GM18498 (cell line): Measurements from ENCODE around the gene LPAR5.

Source experiments
- ATAC-seq: cut with Tn5 transposase; IDR thresholded peaks from one replicate; pipeline ENCODE4 v1.9.1; 2021; ENCODE audit warnings: mild to moderate bottlenecking, moderate library complexity; ENCODE audit not compliant: unreplicated experiment

Gene LPAR5

DNA sequence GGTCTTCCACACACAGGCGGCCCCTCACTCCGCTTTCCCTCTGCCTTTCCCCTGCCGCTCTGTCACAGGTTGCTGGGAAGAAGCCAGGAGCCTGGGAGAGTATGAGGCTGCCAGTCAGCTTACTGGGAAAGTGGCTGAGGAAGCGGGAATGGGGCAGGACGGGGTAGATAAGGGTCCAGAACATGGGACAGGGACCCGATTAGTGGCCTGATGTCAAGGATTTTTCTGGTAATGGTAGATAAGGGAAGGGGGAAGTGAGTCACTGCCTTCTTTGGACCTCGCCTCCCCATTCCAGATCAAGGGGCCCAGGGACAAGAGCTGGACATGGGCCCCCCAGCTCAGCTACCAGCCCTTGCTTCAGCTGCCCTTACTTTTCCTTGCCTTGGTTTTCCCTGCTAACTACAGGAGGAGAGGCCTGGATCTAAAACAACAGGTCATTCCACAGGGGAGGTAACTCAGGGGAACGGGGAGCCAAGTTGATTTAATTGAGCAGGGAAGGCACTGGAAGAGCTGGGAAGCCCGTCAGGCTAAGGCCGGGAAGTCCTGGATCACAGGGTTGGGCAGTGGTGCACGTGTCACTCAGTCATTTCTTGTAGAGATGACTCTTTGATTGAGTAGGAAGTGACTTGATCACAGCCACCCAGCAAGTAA, 3.5 kb upstream of the LPAR5 start:
- ATAC-seq = no peak

DNA sequence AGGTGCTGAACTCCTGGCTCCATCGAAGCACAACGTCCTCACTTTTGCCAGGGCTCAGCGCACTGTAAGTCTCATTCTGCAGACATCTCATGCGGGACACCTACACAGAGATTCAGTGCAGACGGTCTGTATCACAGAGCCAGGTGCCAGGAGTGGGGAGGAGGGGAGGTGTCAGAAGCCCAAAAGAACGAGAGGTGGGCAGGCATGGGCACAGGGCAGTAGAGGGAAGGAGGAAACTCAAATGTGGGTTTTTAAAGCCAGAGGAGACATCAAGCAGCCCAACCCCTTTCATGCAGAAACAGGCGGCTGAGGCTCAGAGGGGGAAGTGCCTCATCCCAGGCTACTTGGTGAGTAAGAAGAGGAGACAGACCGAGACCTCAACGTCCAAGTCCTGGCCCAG, 2.5 kb upstream of the LPAR5 start:
- no peak for ATAC-seq

DNA sequence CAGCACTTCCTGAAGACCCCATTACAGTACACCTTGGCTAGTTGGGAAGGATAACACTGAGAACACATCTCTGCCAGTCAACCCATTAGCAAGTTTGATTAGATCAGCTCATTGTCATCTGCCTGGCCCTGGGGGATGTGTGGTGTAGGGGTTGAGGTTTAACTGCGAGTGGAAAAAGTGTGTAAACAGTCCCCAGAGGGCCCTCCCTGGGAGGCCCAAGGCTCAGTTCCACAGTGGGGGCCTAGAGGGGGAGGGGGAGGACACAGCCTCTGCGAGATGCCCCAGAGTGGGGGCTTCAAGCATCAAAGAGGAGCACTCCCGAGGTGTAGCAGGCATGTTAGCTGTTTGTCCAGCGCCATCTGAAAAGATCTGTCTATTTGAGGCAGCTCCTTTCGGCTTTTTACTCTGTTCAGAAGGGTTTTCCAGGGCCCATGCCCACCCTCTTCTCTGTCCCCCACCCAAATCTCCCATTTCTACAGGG, 344 bp downstream of the LPAR5 start:
- peak; percentile 42 for ATAC-seq

DNA sequence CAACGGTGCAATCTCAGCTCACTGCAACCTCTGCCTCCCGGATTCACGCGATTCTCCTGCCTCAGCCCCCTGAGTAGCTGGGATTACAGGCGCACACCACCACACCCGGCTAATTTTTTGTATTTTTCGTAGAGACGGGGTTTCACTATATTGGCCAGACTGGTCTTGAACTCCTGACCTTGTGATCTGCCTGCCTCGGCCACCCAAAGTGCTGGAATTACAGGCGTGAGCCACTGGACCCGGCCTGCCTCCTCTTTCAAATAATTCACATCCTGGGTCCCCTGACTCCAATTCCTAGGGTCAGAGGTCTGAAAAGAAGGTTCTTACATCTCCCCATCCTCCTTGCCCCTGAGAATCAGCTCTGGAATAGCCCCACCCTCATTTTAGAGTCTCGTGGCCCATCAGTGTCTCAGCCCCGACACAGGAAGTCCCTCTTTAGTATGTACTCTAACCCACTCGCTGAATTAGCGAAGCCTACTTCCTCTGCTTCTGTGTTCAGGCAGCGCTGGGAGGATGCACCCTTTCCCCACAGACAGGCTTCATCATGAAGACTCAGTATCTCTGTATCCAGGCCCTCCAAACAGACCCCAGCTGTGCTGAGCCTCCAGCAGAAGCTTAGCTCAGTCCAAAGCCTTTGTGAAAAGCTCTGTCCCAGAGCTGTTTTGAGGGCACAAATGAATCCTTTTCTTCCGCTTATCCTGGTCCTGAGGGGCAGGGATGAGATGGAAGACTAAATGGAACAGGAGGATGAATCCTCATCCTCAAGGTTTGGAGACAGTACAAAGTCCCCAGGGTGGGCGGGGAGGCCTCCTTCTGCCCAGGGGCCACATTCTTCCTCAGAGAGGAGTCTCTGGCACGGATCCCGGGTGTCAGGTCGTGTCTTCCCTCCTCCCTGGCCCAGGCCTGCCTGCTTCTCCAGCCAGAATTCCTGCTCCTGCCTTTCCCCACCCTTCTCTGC, 3.5 kb downstream of the LPAR5 start:
- peak; percentile 54 for ATAC-seq

DNA sequence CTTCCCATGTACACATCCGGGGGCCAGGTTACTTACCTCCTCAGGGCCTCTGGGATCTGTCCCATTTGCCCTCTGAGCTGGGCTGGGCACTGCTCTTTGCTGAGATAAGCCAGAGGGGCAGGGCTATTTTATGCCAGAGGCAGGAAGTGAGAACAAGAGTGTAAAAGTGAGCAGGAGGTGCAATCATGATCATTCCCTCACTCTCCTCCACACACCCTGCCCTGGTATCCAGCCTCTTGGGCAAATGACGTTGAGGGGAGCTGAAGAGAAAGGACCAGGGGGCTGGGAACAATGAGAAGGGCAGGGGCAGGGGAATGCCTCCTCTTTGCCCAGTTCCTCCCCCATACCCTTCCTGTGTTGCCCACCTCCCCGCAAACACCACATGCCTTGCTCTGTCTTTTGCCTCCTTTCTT, 4.2 kb downstream of the LPAR5 start:
- no peak for ATAC-seq

DNA sequence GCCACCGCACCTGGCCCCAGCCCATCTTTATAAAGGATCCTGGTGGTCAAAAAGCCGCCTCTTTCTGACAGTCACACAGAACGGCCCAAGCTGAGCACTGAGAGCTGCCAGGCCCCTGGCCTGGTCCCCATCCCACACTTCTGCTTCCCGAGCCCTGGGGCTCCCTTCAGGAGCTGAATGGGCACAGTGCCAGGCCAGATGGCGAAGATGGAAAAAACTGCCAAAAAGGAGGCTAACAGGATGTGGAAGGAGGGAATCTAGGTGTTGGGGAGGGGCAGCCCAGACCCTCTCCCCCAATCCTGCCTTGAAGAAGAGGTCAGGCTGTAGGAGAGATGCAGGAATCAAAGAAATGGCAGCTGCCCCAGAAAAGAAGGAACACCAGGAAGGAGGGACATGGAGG, 5.0 kb downstream of the LPAR5 start:
- no peak for ATAC-seq

DNA sequence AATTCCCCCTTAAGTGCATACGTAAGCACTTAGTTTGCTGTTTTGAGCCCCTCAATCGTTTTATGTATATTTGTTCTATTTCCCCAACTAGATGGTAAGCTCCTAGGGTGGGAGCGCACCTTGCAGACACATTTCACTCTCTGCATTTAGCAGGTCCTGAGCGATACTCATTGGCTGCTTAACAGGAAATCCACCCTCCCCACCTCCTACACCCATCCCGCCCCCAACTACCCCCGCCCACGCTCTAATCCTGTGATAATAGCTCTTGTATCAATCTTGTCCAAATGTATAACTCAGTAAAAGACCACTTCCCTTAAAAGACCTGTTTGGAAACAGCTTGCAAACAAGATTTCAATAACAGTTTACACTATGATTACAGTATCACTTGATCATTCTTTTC, 8.1 kb downstream of the LPAR5 start:
- ATAC-seq = peak; percentile 43

DNA sequence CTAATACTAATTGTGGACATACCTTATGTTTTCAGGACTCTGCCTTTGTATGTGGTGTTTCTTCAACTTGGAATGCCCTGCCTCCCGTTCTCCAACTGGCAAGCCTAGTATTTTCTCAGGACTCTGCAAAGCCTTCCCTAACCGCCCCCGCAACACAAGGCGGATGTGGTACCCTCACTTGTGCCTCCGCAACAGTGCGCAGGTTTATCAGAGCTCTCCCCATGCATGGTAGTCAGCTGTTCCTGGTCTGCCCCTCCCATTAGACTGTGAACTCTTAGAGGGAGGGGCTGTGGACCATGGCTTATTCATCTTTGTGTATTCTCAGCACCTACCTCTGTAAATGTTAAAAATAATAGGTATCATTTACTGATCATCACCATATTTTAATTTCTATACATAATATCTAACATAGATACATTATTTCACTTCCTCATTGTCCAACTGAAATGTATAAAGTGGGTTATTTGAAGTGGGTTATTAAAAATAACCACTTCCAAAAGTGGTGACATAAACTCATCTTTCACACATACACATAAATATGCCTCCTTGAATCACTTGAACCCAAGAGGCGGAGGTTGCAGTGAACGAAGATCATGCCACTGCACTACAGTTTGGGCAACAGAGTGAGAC, 9.0 kb downstream of the LPAR5 start:
- no peak for ATAC-seq

DNA sequence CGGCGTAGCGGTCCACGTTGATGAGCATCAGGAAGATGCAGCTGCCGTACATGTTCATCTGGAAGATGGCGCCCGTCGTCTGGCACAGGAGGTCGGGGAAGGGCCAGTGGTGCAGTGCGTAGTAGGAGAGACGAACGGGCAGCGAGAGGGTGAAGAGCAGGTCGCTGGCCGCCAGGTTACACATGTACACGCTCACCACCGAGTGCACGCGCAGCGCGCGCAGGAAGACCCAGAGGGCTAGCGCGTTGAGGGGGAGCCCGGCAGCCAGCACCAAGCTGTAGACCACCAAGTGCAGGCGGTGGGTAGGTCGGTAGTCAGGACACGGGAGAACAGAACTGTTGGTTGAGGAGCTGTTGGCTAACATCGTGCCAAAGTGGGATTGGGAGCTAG, 14.9 kb downstream of the LPAR5 start:
- ATAC-seq = no peak

DNA sequence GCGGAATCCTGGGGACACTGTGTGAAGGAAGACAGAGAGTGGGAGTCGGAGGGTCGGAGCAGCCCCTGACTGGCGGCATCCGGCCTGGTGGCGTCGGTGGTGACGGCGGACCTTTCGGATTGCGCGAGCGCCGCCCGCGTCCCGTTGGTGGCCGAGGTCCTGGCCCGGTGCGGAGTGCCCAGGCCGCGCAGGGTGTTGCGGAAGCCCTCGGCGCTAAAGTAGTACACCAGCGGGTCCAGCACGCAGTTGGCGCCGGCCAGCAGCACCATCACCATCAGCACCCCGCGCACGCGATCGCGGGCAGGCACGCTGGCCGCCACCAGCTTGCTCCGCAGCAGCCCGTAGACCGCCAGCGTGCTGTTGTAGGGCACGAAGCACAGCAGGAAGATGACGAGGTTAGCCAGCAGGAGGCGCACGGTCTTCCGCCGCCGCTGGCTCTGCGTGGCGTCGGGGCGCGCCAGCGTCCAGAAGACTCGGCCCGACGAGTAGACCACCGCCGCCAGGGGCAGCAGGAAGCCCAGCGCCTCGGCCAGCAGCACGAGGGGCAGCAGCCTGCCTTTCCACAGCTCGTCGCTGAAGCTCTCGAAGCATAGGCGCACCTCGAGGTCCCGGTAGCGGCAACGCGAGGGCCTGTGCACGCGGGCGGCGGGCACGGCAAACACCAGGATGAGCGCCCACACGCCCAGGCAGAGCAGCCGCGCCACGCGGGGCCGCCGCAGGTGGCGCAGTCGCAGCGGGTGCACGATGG, 15.4 kb downstream of the LPAR5 start:
- no peak for ATAC-seq

DNA sequence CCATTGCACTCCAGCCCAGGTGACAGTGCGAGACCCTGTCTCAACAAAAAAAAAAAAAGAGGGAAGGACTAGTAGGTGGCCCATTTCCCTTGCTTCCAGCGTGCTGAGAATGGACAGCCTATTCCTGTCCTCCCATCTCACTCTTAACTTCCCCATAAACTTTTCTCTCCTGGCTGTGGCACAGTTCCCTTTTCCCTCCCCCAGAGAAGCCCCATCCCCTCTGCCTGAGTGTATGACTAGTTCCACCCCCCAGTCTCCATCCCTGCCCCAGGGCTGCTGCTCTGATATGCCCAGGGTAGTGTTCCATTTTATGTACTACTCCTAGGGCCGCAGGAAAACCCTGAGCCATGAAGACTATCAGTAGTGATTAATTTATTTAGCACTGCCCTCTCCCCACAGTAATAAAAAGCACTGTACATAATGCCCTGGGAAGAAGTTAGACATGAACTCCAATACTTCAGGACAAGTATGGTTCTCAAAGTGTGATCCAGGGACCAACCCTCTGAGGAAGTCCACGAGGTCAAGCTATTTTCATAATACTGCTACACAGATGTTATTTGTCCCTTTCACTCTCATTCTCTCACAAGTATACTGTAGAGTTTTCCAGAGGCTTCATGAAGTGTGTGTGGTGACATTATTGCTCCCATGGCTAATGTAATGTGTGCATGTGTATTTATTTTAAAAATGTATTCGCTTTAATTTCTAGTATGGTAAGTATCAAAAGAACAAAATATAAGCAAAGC, 17.1 kb downstream of the LPAR5 start:
- no peak for ATAC-seq

DNA sequence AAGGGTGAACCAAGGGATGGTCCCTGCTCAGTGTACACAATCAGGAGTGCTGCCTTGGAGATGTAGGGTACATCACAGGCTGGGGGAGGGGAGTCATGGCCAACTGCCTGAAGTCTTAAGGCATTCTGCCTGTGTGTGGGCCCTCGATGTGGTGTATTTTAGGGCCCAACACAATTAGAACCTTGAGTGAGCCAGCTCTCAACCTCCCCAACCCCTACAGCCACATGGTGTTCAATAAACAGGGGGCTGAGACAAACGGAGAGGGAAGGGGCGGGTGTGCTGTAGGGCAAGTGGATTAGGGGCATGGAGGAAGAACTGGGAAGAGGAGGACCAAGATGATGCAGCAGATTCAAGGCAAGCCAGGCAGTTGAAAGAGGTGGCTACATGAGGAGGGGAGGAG, 20.0 kb downstream of the LPAR5 start:
- no peak for ATAC-seq

DNA sequence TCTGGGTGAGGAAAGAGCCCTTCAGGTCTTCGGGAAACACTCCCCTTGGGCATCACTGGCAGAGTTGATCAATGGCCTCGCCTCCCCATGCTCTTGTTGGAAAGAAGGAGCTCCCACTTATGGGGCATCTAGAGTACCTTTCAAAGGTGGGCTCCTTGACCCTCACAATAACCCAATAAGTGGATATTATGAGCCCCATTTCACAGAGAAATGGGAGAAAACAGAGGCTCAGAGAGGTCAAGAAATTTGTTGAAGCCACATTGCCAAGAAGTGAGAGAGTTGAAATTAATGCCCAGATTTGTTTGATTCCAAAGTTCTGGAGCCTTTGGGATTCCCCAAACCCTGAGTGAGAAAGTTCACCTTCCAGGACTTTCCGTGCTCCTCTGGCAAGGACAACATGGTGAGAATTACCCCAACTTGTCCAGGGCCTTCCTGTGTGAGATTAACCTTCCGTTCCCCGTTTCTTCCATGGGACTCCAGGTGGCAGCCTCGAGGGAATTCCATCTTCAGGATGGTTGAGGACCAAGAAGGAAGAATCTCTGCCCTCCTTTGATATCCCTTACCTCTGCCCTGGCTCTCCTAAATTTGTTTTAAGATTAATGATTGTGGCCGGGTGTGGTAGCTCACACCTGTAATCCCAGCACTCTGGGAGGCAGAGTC, 21.1 kb downstream of the LPAR5 start:
- ATAC-seq = no peak

DNA sequence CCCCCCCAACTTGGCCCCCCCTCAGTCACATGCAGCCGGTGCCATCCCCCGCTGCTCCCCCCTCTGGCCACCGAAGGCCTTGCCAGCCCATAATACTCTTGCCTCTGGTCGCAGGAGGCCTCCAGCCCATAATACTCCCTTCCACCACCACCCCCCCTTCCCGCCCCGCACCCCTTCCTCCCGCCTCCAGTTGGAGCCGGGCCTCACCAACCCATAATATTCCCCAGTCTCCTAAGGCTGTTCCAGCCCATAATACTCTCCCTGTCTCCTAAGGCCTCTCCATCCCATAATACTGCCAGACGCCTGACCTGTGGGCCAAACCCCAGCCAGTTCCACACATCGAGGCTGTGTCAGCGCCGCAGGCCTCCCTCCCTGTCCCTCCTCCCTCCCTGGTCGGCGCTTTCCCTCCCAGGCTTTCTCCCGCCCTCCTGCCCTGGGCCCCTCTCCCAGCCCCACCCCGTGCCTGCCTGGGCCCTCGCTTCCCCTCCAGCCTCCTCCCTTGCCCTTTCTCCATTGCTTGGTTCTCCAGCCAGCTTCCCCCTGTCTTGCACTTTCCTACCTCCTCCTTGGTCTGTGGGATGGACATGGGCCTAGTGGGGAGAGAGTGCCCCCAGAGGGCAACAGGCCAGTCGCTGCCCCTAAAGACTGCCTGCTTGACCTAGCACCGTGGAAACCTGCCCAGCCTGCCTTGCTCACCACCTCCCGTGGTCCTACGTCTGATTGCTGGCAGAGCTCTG, 21.8 kb downstream of the LPAR5 start:
- ATAC-seq = no peak

DNA sequence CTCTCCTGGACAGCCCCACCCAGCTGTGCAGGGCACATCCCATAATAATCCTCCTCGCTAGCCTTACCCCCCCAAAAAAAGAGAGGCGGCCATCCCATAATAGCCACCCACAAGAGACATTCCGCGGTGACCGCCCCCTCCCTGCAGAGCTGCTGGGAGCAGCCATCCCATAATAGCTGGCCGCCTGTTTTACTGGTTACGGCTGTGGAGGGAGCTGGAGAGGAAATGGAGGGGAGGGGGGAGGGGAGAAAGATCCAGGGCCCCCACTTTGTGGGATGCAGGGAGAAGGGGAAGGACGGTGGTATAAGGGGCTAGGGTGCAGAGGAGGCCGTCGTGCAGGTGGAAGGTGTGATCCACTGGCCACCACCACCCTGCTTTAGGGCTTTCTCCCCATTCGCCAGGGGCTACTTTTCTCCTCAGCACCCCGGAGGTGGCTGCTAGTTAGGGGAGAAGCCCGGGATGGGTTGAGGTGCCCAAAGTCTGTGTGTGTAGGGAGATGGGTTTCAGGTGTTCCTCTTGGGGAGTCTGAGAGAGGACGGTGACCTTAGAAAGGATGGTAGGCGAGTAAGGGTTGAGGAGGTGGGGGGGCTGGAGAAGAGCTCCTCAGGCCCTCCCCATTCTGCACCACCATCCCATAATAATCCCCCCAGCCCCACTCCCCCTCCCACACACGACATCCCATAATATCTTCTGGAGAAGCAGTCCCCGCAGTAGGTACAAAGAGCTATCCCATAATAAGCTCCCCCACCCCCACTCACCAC, 22.6 kb downstream of the LPAR5 start:
- ATAC-seq = no peak

DNA sequence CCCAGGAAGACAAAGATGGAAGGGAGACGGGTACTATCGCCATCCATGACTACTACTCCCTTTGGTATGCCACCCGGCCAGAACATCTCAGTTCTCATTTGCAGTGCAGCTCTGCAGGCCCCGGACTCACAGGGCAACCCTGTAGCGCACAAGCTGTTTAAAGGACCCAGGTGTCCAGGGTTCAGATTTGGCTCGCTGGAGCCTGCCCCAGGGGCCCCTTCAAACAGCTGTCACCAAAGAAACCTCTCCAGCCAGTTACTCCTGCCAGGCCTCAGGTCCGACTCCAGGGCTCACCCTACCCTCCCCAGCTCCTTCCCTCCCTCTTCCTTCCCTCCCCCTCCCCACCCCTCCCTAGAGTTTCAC, 23.1 kb downstream of the LPAR5 start:
- ATAC-seq = no peak

DNA sequence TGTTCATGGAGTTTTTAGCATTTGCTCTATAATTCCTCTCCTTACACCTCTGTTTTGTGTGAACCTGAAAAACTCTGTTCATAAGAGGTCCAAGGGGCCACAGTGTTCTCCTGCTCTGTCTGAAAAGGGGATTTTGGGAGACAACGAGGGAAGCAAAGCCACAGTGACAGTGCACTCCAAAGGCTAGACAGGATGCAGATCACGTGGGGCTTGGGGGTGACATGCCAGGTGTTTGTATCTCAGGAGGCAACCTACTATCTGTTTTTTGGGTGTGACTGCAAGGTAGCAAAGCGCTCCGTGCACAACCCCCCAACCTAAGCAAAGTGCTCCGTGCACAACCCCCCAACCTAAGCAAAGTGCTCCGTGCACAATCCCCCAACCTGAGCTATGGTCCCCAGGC, 23.5 kb downstream of the LPAR5 start:
- ATAC-seq = no peak

DNA sequence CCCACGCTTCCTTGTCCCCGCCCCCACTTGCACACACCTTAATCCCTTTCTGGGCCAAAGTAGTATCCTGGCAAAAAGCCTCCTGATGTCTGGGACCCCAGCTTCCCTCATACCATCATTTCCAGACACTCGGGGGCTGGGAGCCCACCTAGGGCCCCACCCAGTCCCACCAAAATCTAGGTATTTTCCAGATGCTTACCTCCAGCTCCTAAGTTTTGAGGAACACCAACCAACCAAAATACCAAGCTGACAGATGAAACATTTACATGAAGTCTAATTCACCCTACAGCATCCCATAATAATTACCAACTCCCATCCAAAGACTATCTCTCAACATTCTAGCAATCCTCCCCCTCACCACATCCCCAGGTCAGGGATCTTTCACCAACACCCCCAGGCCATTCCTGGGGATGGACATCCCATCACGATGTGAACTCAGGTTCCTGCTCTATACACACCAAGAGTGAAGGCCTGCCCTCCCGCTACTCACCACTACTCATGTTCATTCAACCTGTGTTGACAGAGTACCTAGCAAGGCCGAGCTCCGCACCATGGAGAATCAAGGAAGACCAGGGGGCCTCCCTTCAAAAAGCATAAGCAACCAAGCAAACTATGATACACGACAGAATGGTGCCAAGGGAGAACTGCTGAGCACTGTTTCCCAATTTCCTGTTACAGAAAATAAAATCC, 27.0 kb downstream of the LPAR5 start:
- no peak for ATAC-seq
